HCT116 (cell line): ENCODE results near the gene NELL1. TPM values are rescaled to one million over a fixed set of nuclear protein-coding genes. Genes with fewer than 3 reads are reported as not detected.

Experiments
- ATAC-seq: fragments of 200-7000 bp; cut with Tn5 transposase; 2 replicates; pipeline ENCODE4 v1.9.1; 2020; ENCODE audit warnings: mild to moderate bottlenecking, moderate library complexity
- BruUV-seq: library from RNA; stranded (reverse); fragments of 400-500 nt; replicated peaks from 2 replicates; lab custom pipeline; 2021; lab: Mats Ljungman, UMichigan
- CTCF ChIA-PET: fragments of 300-600 bp; sonication (Branson Sonifier 250); formaldehyde crosslinking; loops from one replicate; lab custom pipeline; 2021; ENCODE audit warnings: antibody characterized with exemption; lab: Charles Lee
- POLR2A ChIA-PET: fragments of 300-600, 350-600 bp; sonication (Branson Sonifier 250); formaldehyde crosslinking; loops from one replicate; lab custom pipeline; 2021; ENCODE audit warnings: antibody characterized with exemption; lab: Charles Lee
- RAD21 ChIA-PET, 2 experiments: fragments of 300-600 bp; sonication (Branson Sonifier 250); formaldehyde crosslinking; loops; one replicate each; lab custom pipeline; 2023; ENCODE audit warnings: low total read pairs in 2 of 2; ENCODE audit not compliant: uncharacterized antibody in 2 of 2, unreplicated experiment in 2 of 2, low non-redundant PET in 1 of 2; lab: Charles Lee
- DNase-seq: peaks from one replicate; pipeline ENCODE4 v3.0.0-alpha.2; 2010; ENCODE audit warnings: low read depth, low spot score
- H2AFZ ChIP-seq: fragments of 200-600 bp; shearing (Covaris generic), sonication (generic); 2 replicates; pipeline ENCODE4 v1.6.1; 2017; ENCODE audit warnings: low read depth, mixed run types, mixed read lengths, antibody characterized with exemption, low read length; ENCODE audit not compliant: poor library complexity, severe bottlenecking
- H3K27ac ChIP-seq: 2 replicates; pipeline ENCODE4 v1.5.1; 2012; ENCODE audit warnings: low read depth, low read length
- H3K27me3 ChIP-seq: fragments of 200-600 bp; sonication (generic); 2 replicates; pipeline ENCODE4 v1.6.1; 2016; ENCODE audit warnings: mixed run types, low read length, mixed read lengths; ENCODE audit not compliant: insufficient read depth
- H3K36me3 ChIP-seq, 2 experiments: fragments of 200-500 bp in 1 of 2; fragments of 200-600 bp in 1 of 2; sonication (Bioruptor generic) in 1 of 2; sonication (generic) in 1 of 2; 2 replicates each; pipeline versions ENCODE4 v1.5.1 to v1.6.1; 2014 to 2016; ENCODE audit warnings: low read length in 2 of 2, inconsistent platforms in 1 of 2, mixed read lengths in 1 of 2, mixed run types in 1 of 2; ENCODE audit not compliant: insufficient read depth in 2 of 2, control insufficient read depth in 1 of 2
- H3K4me1 ChIP-seq, 2 experiments: fragments of 200-600 bp in 1 of 2; sonication (generic) in 1 of 2; 2 replicates each; pipeline versions ENCODE4 v1.5.1 to v1.6.1; 2012 to 2017; ENCODE audit warnings: low read length in 2 of 2, inconsistent platforms in 1 of 2, mild to moderate bottlenecking in 1 of 2, mixed read lengths in 1 of 2, mixed run types in 1 of 2, moderate library complexity in 1 of 2; ENCODE audit not compliant: insufficient read depth in 2 of 2, control insufficient read depth in 1 of 2
- H3K4me2 ChIP-seq: fragments of 200-600 bp; sonication (generic); 2 replicates; pipeline ENCODE4 v1.6.1; 2017; ENCODE audit warnings: mixed run types, low read length, mixed read lengths
- H3K4me3 ChIP-seq, 2 experiments: fragments of 200-600 bp in 1 of 2; sonication (generic) in 1 of 2; replicated peaks in 1 of 2; 2 replicates each; pipeline ENCODE4 v1.5.1; 2011 to 2016; ENCODE audit warnings: low read length in 2 of 2, control low read depth in 1 of 2, low read depth in 1 of 2, mild to moderate bottlenecking in 1 of 2, mixed read lengths in 1 of 2, mixed run types in 1 of 2
- H3K79me2 ChIP-seq: fragments of 200-600 bp; sonication (generic); 2 replicates; pipeline ENCODE4 v1.6.1; 2017; ENCODE audit warnings: mild to moderate bottlenecking, mixed run types, low read length, moderate library complexity, mixed read lengths; ENCODE audit not compliant: insufficient read depth
- H3K9ac ChIP-seq: fragments of 200-600 bp; sonication (generic); 2 replicates; pipeline ENCODE4 v1.6.1; 2016; ENCODE audit warnings: low read length, mixed read lengths
- H3K9me2 ChIP-seq: fragments of 200-600 bp; sonication (generic), shearing (Covaris generic); 2 replicates; pipeline ENCODE4 v1.6.1; 2017; ENCODE audit warnings: mixed run types, mild to moderate bottlenecking, moderate library complexity; ENCODE audit not compliant: insufficient read depth
- H3K9me3 ChIP-seq, 2 experiments: fragments of 200-500 bp in 1 of 2; fragments of 200-600 bp in 1 of 2; sonication (Bioruptor generic) in 1 of 2; sonication (generic) in 1 of 2; 2 replicates each; pipeline ENCODE4 v1.6.1; 2014 to 2017; ENCODE audit warnings: low read length in 2 of 2, mixed read lengths in 2 of 2, inconsistent platforms in 1 of 2, low read depth in 1 of 2, mild to moderate bottlenecking in 1 of 2, mixed run types in 1 of 2, moderate library complexity in 1 of 2; ENCODE audit not compliant: control insufficient read depth in 1 of 2, insufficient read depth in 1 of 2
- H4K20me1 ChIP-seq: fragments of 200-600 bp; sonication (generic), shearing (Covaris generic); 2 replicates; pipeline ENCODE4 v1.6.1; 2017; ENCODE audit warnings: mixed run types, mild to moderate bottlenecking, moderate library complexity; ENCODE audit not compliant: insufficient read depth
- CEBPB ChIP-seq: IDR thresholded peaks from 2 replicates; pipeline ENCODE4 v1.6.1; 2012; ENCODE audit warnings: low read depth
- EGR1 ChIP-seq: IDR thresholded peaks from 2 replicates; pipeline ENCODE4 v1.6.1; 2012; ENCODE audit warnings: low read depth
- ELF1 ChIP-seq: IDR thresholded peaks from 2 replicates; pipeline ENCODE4 v1.6.1; 2012; ENCODE audit warnings: low read depth, borderline replicate concordance
- EZH2 ChIP-seq: fragments of 200-600 bp; sonication (generic); IDR thresholded peaks from 2 replicates; pipeline ENCODE4 v1.6.1; 2017; ENCODE audit warnings: antibody characterized with exemption, mixed run types
- JUND ChIP-seq: IDR thresholded peaks from 2 replicates; pipeline ENCODE4 v1.6.1; 2012
- POLR2A ChIP-seq: IDR thresholded peaks from 2 replicates; pipeline ENCODE4 v1.7.0; 2011; ENCODE audit warnings: borderline replicate concordance; ENCODE audit not compliant: insufficient read depth, insufficient read length; ENCODE audit errors: extremely low read depth
- POLR2AphosphoS5 ChIP-seq: IDR thresholded peaks from 2 replicates; pipeline ENCODE4 v1.6.1; 2011; ENCODE audit warnings: mild to moderate bottlenecking, low read depth, low read length, moderate library complexity
- RAD21 ChIP-seq: IDR thresholded peaks from 2 replicates; pipeline ENCODE4 v1.6.1; 2012; ENCODE audit warnings: low read depth, mild to moderate bottlenecking
- SIN3A ChIP-seq: IDR thresholded peaks from 2 replicates; pipeline ENCODE4 v1.6.1; 2012; ENCODE audit warnings: low read depth
- SP1 ChIP-seq: IDR thresholded peaks from 2 replicates; pipeline ENCODE4 v1.6.1; 2012; ENCODE audit warnings: low read depth
- SRF ChIP-seq: IDR thresholded peaks from 2 replicates; pipeline ENCODE4 v1.6.1; 2012; ENCODE audit warnings: low read depth
- TCF7L2 ChIP-seq: IDR thresholded peaks from 2 replicates; pipeline ENCODE4 v1.7.0; 2011; ENCODE audit warnings: borderline replicate concordance, inconsistent platforms; ENCODE audit not compliant: insufficient read depth, insufficient read length; ENCODE audit errors: extremely low read depth
- YY1 ChIP-seq: IDR thresholded peaks from 2 replicates; pipeline ENCODE4 v1.6.1; 2011; ENCODE audit warnings: low read length, low read depth, moderate library complexity, mild to moderate bottlenecking; ENCODE audit not compliant: insufficient replicate concordance; ENCODE audit errors: extremely low read depth
- ZFX ChIP-seq: fragments of 450-650 bp; IDR thresholded peaks from 2 replicates; pipeline ENCODE4 v1.6.1; 2017
- intact Hi-C: fragments of 100-400 bp; cut with micrococcal nuclease; formaldehyde crosslinking; loops from 2 replicates; pipeline ENCODE4 v1.10.0; 2022
- total RNA-seq: library from RNA; stranded (reverse); gene quantifications from one replicate; pipeline ENCODE4 v1.2.1, GENCODE V29; 2021; ENCODE audit not compliant: unreplicated experiment
- TF ChIP-seq, protein P1 (sequence below), 3 experiments: fragments of 200-600 bp in 1 of 3; sonication (generic) in 1 of 3; IDR thresholded peaks in 2 of 3; conservative IDR thresholded peaks in 1 of 3; 2 replicates each; pipeline ENCODE4 v1.5.1; 2012 to 2017; ENCODE audit warnings: low read depth in 2 of 3, low read length in 2 of 3, antibody characterized with exemption in 1 of 3, borderline replicate concordance in 1 of 3, control low read depth in 1 of 3, mild to moderate bottlenecking in 1 of 3, mixed read lengths in 1 of 3, mixed run types in 1 of 3, moderate library complexity in 1 of 3; ENCODE audit not compliant: insufficient read depth in 1 of 3
- TF ChIP-seq, protein P2 (sequence below): IDR thresholded peaks from 2 replicates; pipeline ENCODE4 v1.6.1; 2012; ENCODE audit warnings: low read depth
- TF ChIP-seq, protein P3 (sequence below): IDR thresholded peaks from 2 replicates; pipeline ENCODE4 v1.6.1; 2012

NELL1 gene
- total RNA-seq, 1 experiment from 2014 or later, result not detected

DNA sequence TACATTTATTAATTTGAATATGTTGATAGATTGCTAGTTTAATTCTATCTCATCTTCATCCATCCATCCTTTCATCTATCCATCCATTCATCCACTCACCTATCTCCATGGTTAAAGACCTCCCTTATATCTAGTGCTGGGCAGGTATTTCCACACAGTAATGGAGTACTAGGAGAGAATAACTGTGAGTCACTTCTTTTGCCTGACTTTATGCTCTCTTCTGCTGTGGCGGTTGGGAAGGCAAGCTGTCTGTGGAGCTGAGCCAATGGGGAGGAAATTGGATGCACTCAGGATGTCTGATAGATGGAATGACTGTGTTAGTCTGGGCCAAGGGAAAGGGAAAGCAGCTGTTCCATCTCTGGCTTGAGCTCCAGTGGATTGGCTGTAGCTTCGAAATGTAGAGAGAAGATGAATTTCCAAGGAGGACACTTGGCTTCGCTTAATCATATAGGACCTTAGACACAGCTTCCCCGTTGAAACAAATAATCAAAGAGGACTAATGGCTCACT is 60.3 kb downstream of the NELL1 start:
- no peak for ATAC-seq

DNA sequence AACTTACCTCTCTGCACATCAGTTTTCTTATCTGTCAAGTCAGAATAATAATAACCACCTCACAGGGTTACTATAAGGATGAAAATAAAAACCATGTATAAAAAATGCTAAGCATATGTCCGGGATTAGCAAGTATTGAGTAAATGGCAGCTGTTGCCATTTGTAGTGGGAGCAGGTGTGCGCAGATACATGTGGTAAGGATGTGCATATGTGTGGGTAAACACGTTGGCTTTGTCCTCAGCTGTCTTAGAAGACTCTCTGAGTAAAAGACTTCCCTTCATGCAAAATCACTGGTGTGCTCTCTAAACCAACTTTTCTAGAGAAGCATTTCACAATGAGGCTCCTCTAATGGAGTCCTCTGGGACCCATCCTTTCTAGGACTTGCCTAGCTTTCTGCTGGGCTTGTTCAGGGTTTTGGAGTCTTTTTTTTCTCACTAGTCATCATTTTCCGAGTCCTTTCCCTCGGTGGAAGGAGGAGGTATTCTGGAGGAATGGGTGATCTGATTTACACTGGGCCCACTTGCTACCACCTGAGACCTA is 62.4 kb downstream of the NELL1 start:
- intact Hi-C loops, result no loop called here
- Histone ChIP-seq H3K9me3 (no peaks in the 10 kb centered on the region), H2AFZ (no peak overlapping the region), H3K79me2 (no peaks in the 10 kb centered on the region), H3K9ac (no peak overlapping the region), H3K36me3 (no peaks in the 10 kb centered on the region), H3K9me2 (no peaks in the 10 kb centered on the region), H3K4me3 (no peak overlapping the region), H3K4me2 (no peak overlapping the region), H4K20me1 (no peaks in the 10 kb centered on the region), H3K4me1 (no peaks in the 10 kb centered on the region), H3K27ac (no peak overlapping the region), H3K27me3 (no peaks in the 10 kb centered on the region)
- no TSS peak for BruUV-seq
- ATAC-seq (no peak), DNase-seq (no peak)
- ChIA-PET CTCF (no interaction called here), RAD21 (no interaction called here), POLR2A (no interaction called here)
- TF ChIP-seq POLR2A (no peak), EZH2 (no peak), YY1 (no peak), SRF (no peak), POLR2AphosphoS5 (no peak), EGR1 (no peak), SP1 (no peak), TCF7L2 (no peak), SIN3A (no peak), JUND (no peak)
- TF ChIP-seq, protein P1, sequence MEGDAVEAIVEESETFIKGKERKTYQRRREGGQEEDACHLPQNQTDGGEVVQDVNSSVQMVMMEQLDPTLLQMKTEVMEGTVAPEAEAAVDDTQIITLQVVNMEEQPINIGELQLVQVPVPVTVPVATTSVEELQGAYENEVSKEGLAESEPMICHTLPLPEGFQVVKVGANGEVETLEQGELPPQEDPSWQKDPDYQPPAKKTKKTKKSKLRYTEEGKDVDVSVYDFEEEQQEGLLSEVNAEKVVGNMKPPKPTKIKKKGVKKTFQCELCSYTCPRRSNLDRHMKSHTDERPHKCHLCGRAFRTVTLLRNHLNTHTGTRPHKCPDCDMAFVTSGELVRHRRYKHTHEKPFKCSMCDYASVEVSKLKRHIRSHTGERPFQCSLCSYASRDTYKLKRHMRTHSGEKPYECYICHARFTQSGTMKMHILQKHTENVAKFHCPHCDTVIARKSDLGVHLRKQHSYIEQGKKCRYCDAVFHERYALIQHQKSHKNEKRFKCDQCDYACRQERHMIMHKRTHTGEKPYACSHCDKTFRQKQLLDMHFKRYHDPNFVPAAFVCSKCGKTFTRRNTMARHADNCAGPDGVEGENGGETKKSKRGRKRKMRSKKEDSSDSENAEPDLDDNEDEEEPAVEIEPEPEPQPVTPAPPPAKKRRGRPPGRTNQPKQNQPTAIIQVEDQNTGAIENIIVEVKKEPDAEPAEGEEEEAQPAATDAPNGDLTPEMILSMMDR (IDR thresholded peaks at IDR 0.05 in 2 of 3, conservative IDR thresholded peaks at IDR 0.05 in 1 of 3; ENCODE audit: borderline replicate concordance in 1 of 3, insufficient read depth in 1 of 3, low read depth in 2 of 3, low read length in 2 of 3), result no peak
- TF ChIP-seq, protein P2, sequence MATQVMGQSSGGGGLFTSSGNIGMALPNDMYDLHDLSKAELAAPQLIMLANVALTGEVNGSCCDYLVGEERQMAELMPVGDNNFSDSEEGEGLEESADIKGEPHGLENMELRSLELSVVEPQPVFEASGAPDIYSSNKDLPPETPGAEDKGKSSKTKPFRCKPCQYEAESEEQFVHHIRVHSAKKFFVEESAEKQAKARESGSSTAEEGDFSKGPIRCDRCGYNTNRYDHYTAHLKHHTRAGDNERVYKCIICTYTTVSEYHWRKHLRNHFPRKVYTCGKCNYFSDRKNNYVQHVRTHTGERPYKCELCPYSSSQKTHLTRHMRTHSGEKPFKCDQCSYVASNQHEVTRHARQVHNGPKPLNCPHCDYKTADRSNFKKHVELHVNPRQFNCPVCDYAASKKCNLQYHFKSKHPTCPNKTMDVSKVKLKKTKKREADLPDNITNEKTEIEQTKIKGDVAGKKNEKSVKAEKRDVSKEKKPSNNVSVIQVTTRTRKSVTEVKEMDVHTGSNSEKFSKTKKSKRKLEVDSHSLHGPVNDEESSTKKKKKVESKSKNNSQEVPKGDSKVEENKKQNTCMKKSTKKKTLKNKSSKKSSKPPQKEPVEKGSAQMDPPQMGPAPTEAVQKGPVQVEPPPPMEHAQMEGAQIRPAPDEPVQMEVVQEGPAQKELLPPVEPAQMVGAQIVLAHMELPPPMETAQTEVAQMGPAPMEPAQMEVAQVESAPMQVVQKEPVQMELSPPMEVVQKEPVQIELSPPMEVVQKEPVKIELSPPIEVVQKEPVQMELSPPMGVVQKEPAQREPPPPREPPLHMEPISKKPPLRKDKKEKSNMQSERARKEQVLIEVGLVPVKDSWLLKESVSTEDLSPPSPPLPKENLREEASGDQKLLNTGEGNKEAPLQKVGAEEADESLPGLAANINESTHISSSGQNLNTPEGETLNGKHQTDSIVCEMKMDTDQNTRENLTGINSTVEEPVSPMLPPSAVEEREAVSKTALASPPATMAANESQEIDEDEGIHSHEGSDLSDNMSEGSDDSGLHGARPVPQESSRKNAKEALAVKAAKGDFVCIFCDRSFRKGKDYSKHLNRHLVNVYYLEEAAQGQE, result no peak

More for the DNA sequence above, 60.3 kb downstream of the NELL1 start:
- no peak overlapping the region for H3K27ac ChIP-seq
- no peaks in the 10 kb centered on the region for H3K9me3 ChIP-seq
- no peaks in the 10 kb centered on the region for H3K9me2 ChIP-seq
- H3K4me1 ChIP-seq, result no peaks in the 10 kb centered on the region
- BruUV-seq, result no TSS peak
- TF ChIP-seq ELF1 (no peak), CEBPB (no peak), JUND (no peak), POLR2AphosphoS5 (no peak), ZFX (no peak), EZH2 (no peak), TCF7L2 (no peak), RAD21 (no peak)
- TF ChIP-seq, protein P3, sequence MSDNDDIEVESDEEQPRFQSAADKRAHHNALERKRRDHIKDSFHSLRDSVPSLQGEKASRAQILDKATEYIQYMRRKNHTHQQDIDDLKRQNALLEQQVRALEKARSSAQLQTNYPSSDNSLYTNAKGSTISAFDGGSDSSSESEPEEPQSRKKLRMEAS, result no peak
- H3K79me2 ChIP-seq, result no peaks in the 10 kb centered on the region
- DNase-seq, result no peak
- no peak overlapping the region for H3K4me3 ChIP-seq
- ChIA-PET POLR2A (no interaction called here), RAD21 (no interaction called here), CTCF (no interaction called here)
- H3K27me3 ChIP-seq, result no peaks in the 10 kb centered on the region
- no peak overlapping the region for H2AFZ ChIP-seq
- intact Hi-C loops, result no loop called here
- no peaks in the 10 kb centered on the region for H4K20me1 ChIP-seq
- H3K36me3 ChIP-seq, result no peaks in the 10 kb centered on the region
- H3K4me2 ChIP-seq, result no peak overlapping the region
- H3K9ac ChIP-seq, result no peak overlapping the region
